ENCODE results near the gene ABCA1.
A peak's percentile ranks its signal among the peaks of the same experiment; 100 is the strongest.

DNA sequence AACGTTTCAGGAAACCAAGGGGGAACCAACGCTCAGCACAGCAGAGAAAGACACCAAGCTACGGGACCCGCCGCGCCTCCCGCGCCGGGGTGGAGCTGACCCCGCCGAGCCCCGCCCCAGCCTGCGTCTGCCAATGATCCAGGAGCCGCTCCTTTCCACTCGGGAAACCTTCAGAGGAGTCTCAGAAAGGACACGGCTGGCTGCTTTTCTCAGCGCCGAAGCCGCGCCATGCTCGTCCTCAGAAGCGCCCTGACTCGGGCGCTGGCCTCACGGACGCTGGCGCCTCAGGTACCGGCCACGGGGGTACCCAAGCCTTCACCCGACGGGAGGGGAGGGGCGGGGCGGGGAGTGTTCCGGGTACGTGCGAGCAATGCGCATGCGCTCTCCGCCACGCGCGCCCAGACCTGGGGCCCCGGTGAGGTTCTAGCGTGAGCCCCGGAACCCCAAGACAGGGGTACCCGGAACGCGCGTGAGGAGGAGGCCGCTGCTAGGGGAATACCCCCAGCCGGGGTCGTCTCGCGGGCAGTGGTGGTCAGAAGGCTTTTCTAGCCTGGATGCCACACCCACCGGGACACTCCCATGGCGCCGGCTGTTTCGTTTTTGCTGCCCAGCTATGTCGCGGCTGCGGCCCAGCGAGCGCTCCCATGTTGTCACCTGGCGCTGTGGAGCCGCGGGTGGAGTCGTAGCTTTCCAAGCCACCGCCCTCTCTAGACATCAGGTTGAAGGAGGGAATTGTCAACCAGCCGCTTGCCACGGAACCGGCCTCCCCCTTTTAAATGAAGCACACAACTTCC lies 180.2 kb downstream of the ABCA1 start, which contains the start of gene NIPSNAP3A:
- TF ChIP-seq, protein P1, sequence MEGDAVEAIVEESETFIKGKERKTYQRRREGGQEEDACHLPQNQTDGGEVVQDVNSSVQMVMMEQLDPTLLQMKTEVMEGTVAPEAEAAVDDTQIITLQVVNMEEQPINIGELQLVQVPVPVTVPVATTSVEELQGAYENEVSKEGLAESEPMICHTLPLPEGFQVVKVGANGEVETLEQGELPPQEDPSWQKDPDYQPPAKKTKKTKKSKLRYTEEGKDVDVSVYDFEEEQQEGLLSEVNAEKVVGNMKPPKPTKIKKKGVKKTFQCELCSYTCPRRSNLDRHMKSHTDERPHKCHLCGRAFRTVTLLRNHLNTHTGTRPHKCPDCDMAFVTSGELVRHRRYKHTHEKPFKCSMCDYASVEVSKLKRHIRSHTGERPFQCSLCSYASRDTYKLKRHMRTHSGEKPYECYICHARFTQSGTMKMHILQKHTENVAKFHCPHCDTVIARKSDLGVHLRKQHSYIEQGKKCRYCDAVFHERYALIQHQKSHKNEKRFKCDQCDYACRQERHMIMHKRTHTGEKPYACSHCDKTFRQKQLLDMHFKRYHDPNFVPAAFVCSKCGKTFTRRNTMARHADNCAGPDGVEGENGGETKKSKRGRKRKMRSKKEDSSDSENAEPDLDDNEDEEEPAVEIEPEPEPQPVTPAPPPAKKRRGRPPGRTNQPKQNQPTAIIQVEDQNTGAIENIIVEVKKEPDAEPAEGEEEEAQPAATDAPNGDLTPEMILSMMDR (IDR thresholded peaks at IDR 0.05): no peak
- peak in 3 of 4 donors; percentile 11 to 77 (median 75) for TF ChIP-seq POLR2A (IDR thresholded peaks at IDR 0.05)
- peak; percentile 35 to 46 for TF ChIP-seq POLR2AphosphoS5 (IDR thresholded peaks at IDR 0.05)

Measured in upper lobe of left lung (tissue), 4 donors.